Measurements from ENCODE around the gene AFF4.

DNA sequence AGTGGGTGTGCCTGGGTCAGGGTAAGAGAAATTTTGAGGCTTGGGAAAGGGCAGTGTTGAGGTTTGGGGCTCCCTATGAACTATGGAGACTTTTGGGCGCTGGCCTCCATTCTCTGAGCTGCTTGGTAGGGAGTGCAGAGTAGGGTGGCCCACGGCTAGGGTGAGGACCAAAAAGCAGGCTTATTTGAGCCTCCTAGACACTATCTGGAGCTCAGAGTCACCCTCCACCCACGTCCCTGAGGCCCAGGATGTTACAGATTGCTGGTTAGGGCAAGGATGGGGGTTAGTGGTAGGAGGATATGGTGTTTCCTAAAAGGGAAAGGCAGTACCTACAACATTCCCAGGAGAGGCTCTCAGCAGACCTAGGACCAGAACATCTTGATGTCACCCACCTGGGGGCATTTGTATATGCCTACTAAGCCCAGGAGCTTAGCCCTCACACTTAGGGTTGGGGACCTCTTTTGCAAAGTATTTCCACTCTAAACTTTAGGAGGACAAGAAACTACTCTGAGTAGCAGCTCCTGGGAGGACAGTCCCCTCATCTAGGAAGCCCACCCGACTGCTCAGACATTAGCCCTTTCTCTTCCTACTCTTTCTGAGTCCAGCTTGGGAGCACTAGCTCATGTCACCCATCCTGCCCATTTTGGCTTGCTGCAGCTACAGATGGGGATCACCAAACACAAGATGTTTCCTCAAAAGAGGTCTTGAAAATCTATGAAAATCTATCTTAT, 135.3 kb downstream of the AFF4 start:
- TF ChIP-seq, protein P1, sequence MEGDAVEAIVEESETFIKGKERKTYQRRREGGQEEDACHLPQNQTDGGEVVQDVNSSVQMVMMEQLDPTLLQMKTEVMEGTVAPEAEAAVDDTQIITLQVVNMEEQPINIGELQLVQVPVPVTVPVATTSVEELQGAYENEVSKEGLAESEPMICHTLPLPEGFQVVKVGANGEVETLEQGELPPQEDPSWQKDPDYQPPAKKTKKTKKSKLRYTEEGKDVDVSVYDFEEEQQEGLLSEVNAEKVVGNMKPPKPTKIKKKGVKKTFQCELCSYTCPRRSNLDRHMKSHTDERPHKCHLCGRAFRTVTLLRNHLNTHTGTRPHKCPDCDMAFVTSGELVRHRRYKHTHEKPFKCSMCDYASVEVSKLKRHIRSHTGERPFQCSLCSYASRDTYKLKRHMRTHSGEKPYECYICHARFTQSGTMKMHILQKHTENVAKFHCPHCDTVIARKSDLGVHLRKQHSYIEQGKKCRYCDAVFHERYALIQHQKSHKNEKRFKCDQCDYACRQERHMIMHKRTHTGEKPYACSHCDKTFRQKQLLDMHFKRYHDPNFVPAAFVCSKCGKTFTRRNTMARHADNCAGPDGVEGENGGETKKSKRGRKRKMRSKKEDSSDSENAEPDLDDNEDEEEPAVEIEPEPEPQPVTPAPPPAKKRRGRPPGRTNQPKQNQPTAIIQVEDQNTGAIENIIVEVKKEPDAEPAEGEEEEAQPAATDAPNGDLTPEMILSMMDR (conservative IDR thresholded peaks at IDR 0.05; ENCODE audit: low read depth, low read length) = no peak
- no peak for TF ChIP-seq EZH2 (IDR thresholded peaks at IDR 0.05; ENCODE audit: borderline replicate concordance, low read depth, low read length, poor library complexity, severe bottlenecking)

Data from A673 (cell line).